ENCODE results near the gene AXIN1.
A peak's percentile ranks its signal among the peaks of the same experiment; 100 is the strongest.
"Not testable (repeated sequence)": the region's sequence is repeated elsewhere in the genome, so short reads cannot be mapped to it uniquely, and the experiment has no call there.

Gene AXIN1

GRCh38 chr16:280991-281659 is 71.4 kb downstream of the AXIN1 start:
- DNase-seq, result no peak

- DNase-seq, result no peak
Observed at GRCh38 chr16:280552-280951, 72.0 kb downstream of the AXIN1 start, which contains the start of gene ARHGDIG. Gene ARHGDIG (plus strand): TSS chr16:280591. CDS start chr16:280681, 90 bp downstream.

GRCh38 chr16:280005-280460 is 72.5 kb downstream of the AXIN1 start:
- DNase-seq, result no peak

- no peak for DNase-seq
Observed at GRCh38 chr16:279531-279930, 73.0 kb downstream of the AXIN1 start.

- peak; percentile 54 for DNase-seq
Observed at GRCh38 chr16:278863-279366, 73.6 kb downstream of the AXIN1 start.

GRCh38 chr16:276426-277077 is 76.0 kb downstream of the AXIN1 start:
- no peak for DNase-seq

GRCh38 chr16:275786-276232 is 76.7 kb downstream of the AXIN1 start, which contains the start of gene RGS11:
Gene RGS11 (minus strand): TSS chr16:275944. CDS start chr16:275911, 33 bp downstream.
- DNase-seq, result no peak

- DNase-seq, result no peak
Observed at GRCh38 chr16:275041-275641, 77.4 kb downstream of the AXIN1 start.

GRCh38 chr16:273547-274421 is 78.7 kb downstream of the AXIN1 start:
- no peak for DNase-seq

- DNase-seq, result no peak
Observed at GRCh38 chr16:272633-273546, 79.6 kb downstream of the AXIN1 start.

- DNase-seq, result no peak
Observed at GRCh38 chr16:270381-271255, 81.9 kb downstream of the AXIN1 start.

- DNase-seq, result no peak
Observed at GRCh38 chr16:269061-269796, 83.3 kb downstream of the AXIN1 start.

GRCh38 chr16:268141-269053 is 84.1 kb downstream of the AXIN1 start:
- DNase-seq, result no peak

GRCh38 chr16:267562-267961 is 85.0 kb downstream of the AXIN1 start:
- not testable (repeated sequence) for DNase-seq

- no peak for DNase-seq
Observed at GRCh38 chr16:266258-267164, 86.0 kb downstream of the AXIN1 start.

GRCh38 chr16:265711-266110 is 86.8 kb downstream of the AXIN1 start:
- no peak for DNase-seq

- DNase-seq, result no peak
Observed at GRCh38 chr16:265002-265529, 87.5 kb downstream of the AXIN1 start.
